Astrocyte of the hippocampus (primary cell): ENCODE measurements around the gene YOD1.

ENCODE experiments used
- DNase-seq: peaks from one replicate; pipeline ENCODE4 v3.0.0; 2011; ENCODE audit warnings: low read depth, low spot score

The YOD1 gene

GRCh38 chr1:207051191-207051943, at the start of gene YOD1:
YOD1 (minus strand) TSS chr1:207051208; CDS start chr1:207051030, 178 bp downstream.
- DNase-seq: peak; percentile 62

- DNase-seq: no peak
These were observed 46.9 kb upstream of the YOD1 start for GRCh38 chr1:207097871-207098324.

GRCh38 chr1:207093944-207094343, 42.9 kb upstream of the YOD1 start:
- no peak for DNase-seq

GRCh38 chr1:207091200-207091908, 40.3 kb upstream of the YOD1 start:
- no peak for DNase-seq

- DNase-seq: no peak
These were observed 38.8 kb upstream of the YOD1 start for GRCh38 chr1:207089627-207090355.

- peak; percentile 35 for DNase-seq
These were observed 38.0 kb upstream of the YOD1 start, which contains the start of gene C4BPB for GRCh38 chr1:207088701-207089626. C4BPB (plus strand) TSS chr1:207088860; CDS start chr1:207089532, 672 bp downstream.

- DNase-seq: peak; percentile 29
These were observed 37.2 kb upstream of the YOD1 start for GRCh38 chr1:207088161-207088560.

- no peak for DNase-seq
These were observed 34.9 kb upstream of the YOD1 start for GRCh38 chr1:207085887-207086286.

GRCh38 chr1:207084701-207085180, 33.7 kb upstream of the YOD1 start:
- peak; percentile 81 for DNase-seq

GRCh38 chr1:207084232-207084631, 33.2 kb upstream of the YOD1 start:
- no peak for DNase-seq

GRCh38 chr1:207081806-207082205, 30.8 kb upstream of the YOD1 start:
- DNase-seq: no peak

- DNase-seq: no peak
These were observed 30.1 kb upstream of the YOD1 start for GRCh38 chr1:207081088-207081487.

GRCh38 chr1:207079706-207080241, 28.8 kb upstream of the YOD1 start:
- DNase-seq: no peak

GRCh38 chr1:207078578-207079132, 27.6 kb upstream of the YOD1 start:
- DNase-seq: no peak

- peak; percentile 88 for DNase-seq
These were observed 26.7 kb upstream of the YOD1 start for GRCh38 chr1:207077470-207078377.

GRCh38 chr1:207077012-207077411, 26.0 kb upstream of the YOD1 start:
- DNase-seq: no peak

GRCh38 chr1:207076181-207076955, 25.4 kb upstream of the YOD1 start:
- no peak for DNase-seq
